CD8-positive, alpha-beta memory T cell (primary cell): ENCODE results near the gene ANTXR2. TPM values are rescaled to one million over a fixed set of nuclear protein-coding genes. Genes with fewer than 3 reads are reported as not detected.
"Not testable (repeated sequence)": the region's sequence is repeated elsewhere in the genome, so short reads cannot be mapped to it uniquely, and the experiment has no call there.

Source experiments
- CTCF ChIA-PET: fragments of 350-600 bp; sonication (Branson Sonifier 250); formaldehyde crosslinking; loops from one replicate; lab custom pipeline; 2021; ENCODE audit warnings: antibody characterized with exemption; lab: Charles Lee
- POLR2A ChIA-PET: fragments of 350-600 bp; sonication (Branson Sonifier 250); formaldehyde crosslinking; loops from one replicate; lab custom pipeline; 2021; ENCODE audit warnings: antibody characterized with exemption; lab: Charles Lee
- DNase-seq, 5 donors: peaks; one replicate each; pipeline versions ENCODE4 v3.0.0 to v3.0.0-alpha.2; 2020 to 2022; ENCODE audit warnings: mixed read lengths in 1 of 5
- H3K27ac ChIP-seq: one replicate; pipeline ENCODE4 v1.7.0; 2013; ENCODE audit warnings: low read depth, mild to moderate bottlenecking, low read length, moderate library complexity
- H3K27me3 ChIP-seq: 2 replicates; pipeline ENCODE4 v1.7.0; 2013; ENCODE audit warnings: low read length, mild to moderate bottlenecking; ENCODE audit not compliant: insufficient read depth, poor library complexity, severe bottlenecking
- H3K36me3 ChIP-seq: 2 replicates; pipeline ENCODE4 v1.7.0; 2013; ENCODE audit warnings: mild to moderate bottlenecking, low read length, moderate library complexity; ENCODE audit not compliant: insufficient read depth
- H3K4me1 ChIP-seq: 2 replicates; pipeline ENCODE4 v1.7.0; 2013; ENCODE audit warnings: mild to moderate bottlenecking, low read length, moderate library complexity; ENCODE audit not compliant: insufficient read depth
- H3K4me3 ChIP-seq: 2 replicates; pipeline ENCODE4 v1.7.0; 2013; ENCODE audit warnings: mild to moderate bottlenecking, low read length
- H3K9me3 ChIP-seq: 2 replicates; pipeline ENCODE4 v1.7.0; 2013; ENCODE audit warnings: mild to moderate bottlenecking, low read length
- H3K27ac Mint-ChIP-seq, 8 donors: one replicate each; pipeline ENCODE4 v1.8.0; 2020 to 2021; ENCODE audit warnings: mixed read lengths in 8 of 8, mild to moderate bottlenecking in 6 of 8, inconsistent platforms in 3 of 8, moderate library complexity in 3 of 8
- H3K27me3 Mint-ChIP-seq, 2 donors: one replicate each; pipeline ENCODE4 v1.8.0; 2020 to 2021; ENCODE audit warnings: mixed read lengths in 2 of 2, mild to moderate bottlenecking in 1 of 2, moderate library complexity in 1 of 2
- H3K36me3 Mint-ChIP-seq, 3 donors: one replicate each; pipeline ENCODE4 v1.8.0; 2020 to 2021; ENCODE audit warnings: mixed read lengths in 3 of 3, inconsistent platforms in 1 of 3, mild to moderate bottlenecking in 1 of 3
- H3K4me1 Mint-ChIP-seq, 3 donors: one replicate each; pipeline ENCODE4 v1.8.0; 2020 to 2021; ENCODE audit warnings: mixed read lengths in 3 of 3, inconsistent platforms in 1 of 3, mild to moderate bottlenecking in 1 of 3
- H3K4me3 Mint-ChIP-seq, 7 donors: one replicate each; pipeline ENCODE4 v1.8.0; 2020 to 2021; ENCODE audit warnings: mixed read lengths in 7 of 7, mild to moderate bottlenecking in 6 of 7, moderate library complexity in 4 of 7, inconsistent platforms in 2 of 7
- H3K9me3 Mint-ChIP-seq, 5 donors: one replicate each; pipeline ENCODE4 v1.8.0; 2020 to 2022; ENCODE audit warnings: mixed read lengths in 5 of 5, mild to moderate bottlenecking in 3 of 5, moderate library complexity in 2 of 5, inconsistent platforms in 1 of 5
- polyA plus RNA-seq: library from polyadenylated mRNA; unstranded; fragments of 300-500 nt; fragmentation: Illumina TruSeq; gene quantifications from one replicate; pipeline ENCODE4 v1.2.3, GENCODE V29; 2021
- total RNA-seq, 2 experiments: library from RNA; stranded (reverse); gene quantifications; one replicate each; pipeline ENCODE4 v1.2.3, GENCODE V29; 2021

Gene ANTXR2
- total and polyA plus RNA-seq, 3 experiments from 2014 or later, result 18.2 to 44.2 (median 20.6) TPM

- no peak overlapping the region for H3K27ac Mint-ChIP-seq
- Histone ChIP-seq H3K36me3 (no peaks in the 10 kb centered on the region), H3K4me1 (no peaks in the 10 kb centered on the region), H3K4me3 (no peak overlapping the region), H3K27ac (no peak overlapping the region), H3K9me3 (no peaks in the 10 kb centered on the region), H3K27me3 (no peaks in the 10 kb centered on the region)
- no peak for DNase-seq
- H3K4me1 Mint-ChIP-seq, result no peaks in the 10 kb centered on the region
- H3K9me3 Mint-ChIP-seq, result peaks cover 0 to 4% (median 2%) of the 10 kb centered on the region in 5 donors
- no peaks in the 10 kb centered on the region for H3K27me3 Mint-ChIP-seq
- ChIA-PET CTCF (no interaction called here), POLR2A (no interaction called here)
- H3K36me3 Mint-ChIP-seq, result peaks cover 0 to 3% (median 2%) of the 10 kb centered on the region in 3 donors
- no peak overlapping the region for H3K4me3 Mint-ChIP-seq
Observed at GRCh38 chr4:79898055-79898454, 175.0 kb downstream of the ANTXR2 start.

GRCh38 chr4:79897174-79897573, 175.9 kb downstream of the ANTXR2 start:
- Histone ChIP-seq H3K9me3 (no peaks in the 10 kb centered on the region), H3K4me1 (no peaks in the 10 kb centered on the region), H3K4me3 (no peak overlapping the region), H3K36me3 (no peaks in the 10 kb centered on the region), H3K27me3 (no peaks in the 10 kb centered on the region), H3K27ac (no peak overlapping the region)
- ChIA-PET CTCF (no interaction called here), POLR2A (no interaction called here)
- DNase-seq, result no peak
- no peaks in the 10 kb centered on the region for H3K4me1 Mint-ChIP-seq
- H3K4me3 Mint-ChIP-seq, result no peak overlapping the region
- H3K27ac Mint-ChIP-seq, result no peak overlapping the region
- peaks cover 0 to 4% (median 2%) of the 10 kb centered on the region in 5 donors for H3K9me3 Mint-ChIP-seq
- no peaks in the 10 kb centered on the region for H3K27me3 Mint-ChIP-seq
- H3K36me3 Mint-ChIP-seq, result peaks cover 0 to 3% (median 2%) of the 10 kb centered on the region in 3 donors

- ChIA-PET POLR2A (no interaction called here), CTCF (no interaction called here)
- Histone ChIP-seq H3K9me3 (no peaks in the 10 kb centered on the region), H3K36me3 (no peaks in the 10 kb centered on the region), H3K27ac (no peak overlapping the region), H3K27me3 (no peaks in the 10 kb centered on the region), H3K4me1 (no peaks in the 10 kb centered on the region), H3K4me3 (no peak overlapping the region)
- H3K4me3 Mint-ChIP-seq, result no peak overlapping the region
- H3K36me3 Mint-ChIP-seq, result no peaks in the 10 kb centered on the region
- no peaks in the 10 kb centered on the region for H3K4me1 Mint-ChIP-seq
- no peak overlapping the region for H3K27ac Mint-ChIP-seq
- no peak for DNase-seq
- H3K27me3 Mint-ChIP-seq, result no peaks in the 10 kb centered on the region
- H3K9me3 Mint-ChIP-seq, result peaks cover 0 to 6% (median 2%) of the 10 kb centered on the region in 5 donors
Observed at GRCh38 chr4:79893456-79893855, 179.6 kb downstream of the ANTXR2 start.

GRCh38 chr4:79889026-79889425, 184.0 kb downstream of the ANTXR2 start:
- POLR2A ChIA-PET, H3K27me3 Mint-ChIP-seq, H3K4me3 ChIP-seq, H3K4me1 Mint-ChIP-seq, H3K36me3 Mint-ChIP-seq, H3K4me3 Mint-ChIP-seq, H3K4me1 ChIP-seq, H3K27me3 ChIP-seq, H3K36me3 ChIP-seq, H3K27ac Mint-ChIP-seq, H3K9me3 ChIP-seq, DNase-seq, CTCF ChIA-PET, H3K9me3 Mint-ChIP-seq, H3K27ac ChIP-seq: not testable (repeated sequence)

- POLR2A ChIA-PET, result no interaction called here
Observed at GRCh38 chr4:79886557-79886956, 186.5 kb downstream of the ANTXR2 start.

GRCh38 chr4:79886021-79886420, 187.0 kb downstream of the ANTXR2 start:
- no peak overlapping the region for H3K27ac ChIP-seq
- DNase-seq, result no peak
- no peak overlapping the region for H3K27ac Mint-ChIP-seq
- H3K4me3 Mint-ChIP-seq, result no peak overlapping the region
- H3K27me3 Mint-ChIP-seq, result no peaks in the 10 kb centered on the region
- no peaks in the 10 kb centered on the region for H3K9me3 ChIP-seq
- no peaks in the 10 kb centered on the region for H3K36me3 ChIP-seq
- CTCF ChIA-PET, result no interaction called here
- H3K4me1 ChIP-seq, result no peaks in the 10 kb centered on the region
- H3K36me3 Mint-ChIP-seq, result no peaks in the 10 kb centered on the region
- no peaks in the 10 kb centered on the region for H3K27me3 ChIP-seq
- H3K4me1 Mint-ChIP-seq, result no peaks in the 10 kb centered on the region
- no peak overlapping the region for H3K4me3 ChIP-seq
- POLR2A ChIA-PET, result no interaction called here
- peaks cover 0 to 4% (median 4%) of the 10 kb centered on the region in 5 donors for H3K9me3 Mint-ChIP-seq

More at GRCh38 chr4:79886557-79886956, 186.5 kb downstream of the ANTXR2 start:
- H3K36me3 Mint-ChIP-seq, result no peaks in the 10 kb centered on the region
- no peak overlapping the region for H3K4me3 Mint-ChIP-seq
- H3K4me1 Mint-ChIP-seq, result no peaks in the 10 kb centered on the region
- no peaks in the 10 kb centered on the region for H3K4me1 ChIP-seq
- H3K36me3 ChIP-seq, result no peaks in the 10 kb centered on the region
- H3K9me3 ChIP-seq, result no peaks in the 10 kb centered on the region
- H3K27me3 ChIP-seq, result no peaks in the 10 kb centered on the region
- no peak overlapping the region for H3K27ac ChIP-seq
- H3K4me3 ChIP-seq, result no peak overlapping the region
- no peak overlapping the region for H3K27ac Mint-ChIP-seq
- H3K27me3 Mint-ChIP-seq, result no peaks in the 10 kb centered on the region
- H3K9me3 Mint-ChIP-seq, result peaks cover 0 to 4% (median 4%) of the 10 kb centered on the region in 5 donors
- no peak for DNase-seq
- CTCF ChIA-PET, result no interaction called here

GRCh38 chr4:79883290-79883689, 189.7 kb downstream of the ANTXR2 start:
- DNase-seq, result no peak
- CTCF ChIA-PET, result no interaction called here
- H3K4me1 Mint-ChIP-seq, result no peaks in the 10 kb centered on the region

GRCh38 chr4:79882806-79883205, 190.2 kb downstream of the ANTXR2 start:
- peaks cover 0 to 6% (median 0%) of the 10 kb centered on the region in 3 donors for H3K36me3 Mint-ChIP-seq
- CTCF ChIA-PET, result no interaction called here
- Histone ChIP-seq H3K9me3 (no peaks in the 10 kb centered on the region), H3K27ac (no peak overlapping the region), H3K27me3 (no peaks in the 10 kb centered on the region), H3K4me1 (no peaks in the 10 kb centered on the region), H3K36me3 (no peaks in the 10 kb centered on the region), H3K4me3 (no peak overlapping the region)
- peaks cover 0 to 4% (median 0%) of the 10 kb centered on the region in 5 donors for H3K9me3 Mint-ChIP-seq
- POLR2A ChIA-PET, result no interaction called here
- H3K27ac Mint-ChIP-seq, result no peak overlapping the region
- no peak overlapping the region for H3K4me3 Mint-ChIP-seq
- no peak for DNase-seq
- H3K27me3 Mint-ChIP-seq, result no peaks in the 10 kb centered on the region
- H3K4me1 Mint-ChIP-seq, result no peaks in the 10 kb centered on the region

More at GRCh38 chr4:79883290-79883689, 189.7 kb downstream of the ANTXR2 start:
- H3K4me3 Mint-ChIP-seq, result no peak overlapping the region
- Histone ChIP-seq H3K27ac (no peak overlapping the region), H3K4me3 (no peak overlapping the region), H3K36me3 (no peaks in the 10 kb centered on the region), H3K4me1 (no peaks in the 10 kb centered on the region), H3K9me3 (no peaks in the 10 kb centered on the region), H3K27me3 (no peaks in the 10 kb centered on the region)
- H3K9me3 Mint-ChIP-seq, result peaks cover 0 to 2% (median 0%) of the 10 kb centered on the region in 5 donors
- peaks cover 0 to 2% (median 0%) of the 10 kb centered on the region in 3 donors for H3K36me3 Mint-ChIP-seq
- POLR2A ChIA-PET, result no interaction called here
- no peak overlapping the region for H3K27ac Mint-ChIP-seq
- H3K27me3 Mint-ChIP-seq, result no peaks in the 10 kb centered on the region
